ENCODE measurements around the gene BRD1. TPM values are rescaled to one million over a fixed set of nuclear protein-coding genes. Genes with fewer than 3 reads are reported as not detected.
"Not testable (repeated sequence)": the region's sequence is repeated elsewhere in the genome, so short reads cannot be mapped to it uniquely, and the experiment has no call there.

BRD1 gene
- total RNA-seq, 1 donor from 2014 or later = 18.0 TPM

DNA sequence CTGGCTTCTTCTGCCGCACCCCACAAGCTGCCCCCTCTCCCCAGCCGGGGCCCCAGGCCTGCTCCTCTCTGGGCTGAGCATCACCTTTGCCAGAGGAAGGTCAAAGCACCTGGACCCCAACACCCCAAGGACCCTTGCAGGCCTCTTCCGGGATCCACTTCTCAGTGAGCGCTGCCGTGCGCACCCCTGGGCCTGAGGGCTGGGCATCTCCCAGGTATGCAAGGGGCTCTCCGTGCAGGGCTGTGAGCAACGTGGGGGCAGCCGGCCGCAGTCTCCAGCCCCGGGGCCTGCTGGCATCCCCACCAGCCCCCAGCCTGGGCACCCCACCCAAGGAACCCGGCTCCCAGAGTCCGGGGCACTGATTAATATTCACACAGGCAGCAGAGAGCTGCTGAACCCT is 64.0 kb downstream of the BRD1 start:
- DNase-seq (ENCODE audit: low spot score) = no peak
- intact Hi-C loops (cut with DNase I) = no loop called here

- intact Hi-C loops (cut with DNase I) = no loop called here
- no peak for DNase-seq (ENCODE audit: low spot score)
Observed at GRCh38 chr22:49763138-49763537, 64.5 kb downstream of the BRD1 start.

GRCh38 chr22:49762571-49762970 is 65.1 kb downstream of the BRD1 start:
- DNase-seq (ENCODE audit: low spot score); intact Hi-C loops (cut with DNase I): not testable (repeated sequence)

- intact Hi-C loops (cut with DNase I) = no loop called here
Observed at GRCh38 chr22:49761836-49762235, 65.8 kb downstream of the BRD1 start.

DNA sequence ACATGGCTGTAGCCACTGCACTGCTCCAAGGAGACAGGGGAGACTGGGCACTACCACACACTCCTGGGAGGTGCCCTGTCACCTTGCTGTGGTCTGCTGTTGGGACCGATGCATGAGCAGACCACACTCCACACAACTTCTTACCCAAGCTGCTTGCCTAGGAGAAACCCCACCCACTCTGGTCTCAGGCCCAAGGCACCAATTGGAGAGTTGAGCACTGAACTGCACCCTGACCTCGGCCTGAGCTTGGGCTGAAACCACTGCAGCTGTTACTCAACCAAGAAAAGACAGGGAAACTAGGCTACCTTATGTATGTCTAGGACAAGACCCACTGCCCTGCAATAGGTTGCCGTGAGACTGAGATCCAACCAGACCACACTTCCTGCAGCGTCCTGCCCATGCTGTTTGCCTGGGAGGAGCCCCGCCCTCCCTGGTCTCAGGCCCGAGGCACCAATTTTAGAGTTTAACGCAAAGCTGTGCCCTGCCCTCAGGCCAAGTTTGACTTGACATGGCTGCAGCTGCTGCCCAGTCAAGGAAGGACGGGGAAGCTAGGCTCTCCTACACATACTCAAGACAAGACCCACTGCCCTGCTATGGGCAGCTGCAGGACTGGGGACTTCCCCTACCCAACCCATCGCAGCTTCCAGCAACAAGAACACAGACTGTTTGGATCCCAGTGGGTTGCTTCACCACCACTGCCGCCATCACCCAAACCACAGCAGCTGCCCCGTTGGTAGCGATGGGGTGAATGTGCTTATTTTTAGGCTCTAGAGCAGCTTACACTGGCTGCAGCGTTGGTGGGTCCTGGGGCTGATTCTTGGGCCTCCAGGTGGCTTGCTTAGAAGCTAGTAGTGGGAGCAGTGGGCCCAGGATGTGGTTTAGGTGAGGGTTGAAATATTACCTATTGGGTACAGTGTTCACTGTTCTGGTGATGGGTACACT is 66.8 kb downstream of the BRD1 start:
- intact Hi-C loops (cut with DNase I) = no loop called here
- no peak for DNase-seq (ENCODE audit: low spot score)

More at GRCh38 chr22:49761836-49762235, 65.8 kb downstream of the BRD1 start:
- DNase-seq (ENCODE audit: low spot score) = no peak

DNA sequence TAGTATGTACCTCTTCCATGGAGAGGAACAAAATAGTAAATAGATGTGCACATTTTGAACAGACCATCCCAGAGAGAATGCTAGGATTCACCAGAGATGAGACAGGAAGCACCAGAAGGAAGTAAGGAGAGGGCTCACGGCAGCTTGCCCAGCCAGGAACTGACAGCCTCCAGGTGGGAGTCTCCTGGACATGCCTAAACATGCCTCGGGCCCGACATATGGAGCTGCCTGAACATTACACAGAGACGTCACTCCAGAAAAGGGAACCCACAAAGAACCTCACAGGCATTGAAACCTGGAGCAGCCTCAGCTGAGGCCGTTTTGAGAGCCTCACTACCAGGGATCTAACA is 67.4 kb downstream of the BRD1 start:
- intact Hi-C loops (cut with DNase I) = no loop called here

DNA sequence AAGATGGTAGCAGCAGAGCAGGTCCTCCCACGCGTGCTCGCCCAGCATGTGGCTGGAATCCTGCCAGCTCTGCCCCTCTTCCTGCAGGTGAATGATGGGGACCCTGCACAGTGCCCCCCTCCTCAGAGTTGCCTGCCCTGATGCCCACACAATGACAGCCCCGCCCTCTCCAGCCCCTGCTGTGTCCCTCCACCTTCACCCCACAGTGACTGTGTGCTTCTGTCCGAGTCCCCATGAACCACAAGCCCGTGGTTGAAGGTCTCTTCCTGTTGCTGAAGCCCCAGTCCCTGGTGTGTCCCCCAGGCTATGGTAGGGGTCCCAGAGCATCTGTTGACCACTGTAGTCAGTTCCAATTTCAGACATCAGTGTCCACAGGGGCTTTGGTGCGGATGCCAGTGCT is 71.0 kb downstream of the BRD1 start:
- DNase-seq (ENCODE audit: low spot score) = no peak
- intact Hi-C loops (cut with DNase I) = no loop called here

More for the DNA sequence above, 67.4 kb downstream of the BRD1 start:
- no peak for DNase-seq (ENCODE audit: low spot score)

GRCh38 chr22:49756201-49756600 is 71.5 kb downstream of the BRD1 start:
- no peak for DNase-seq (ENCODE audit: low spot score)
- intact Hi-C loops (cut with DNase I) = no loop called here

DNA sequence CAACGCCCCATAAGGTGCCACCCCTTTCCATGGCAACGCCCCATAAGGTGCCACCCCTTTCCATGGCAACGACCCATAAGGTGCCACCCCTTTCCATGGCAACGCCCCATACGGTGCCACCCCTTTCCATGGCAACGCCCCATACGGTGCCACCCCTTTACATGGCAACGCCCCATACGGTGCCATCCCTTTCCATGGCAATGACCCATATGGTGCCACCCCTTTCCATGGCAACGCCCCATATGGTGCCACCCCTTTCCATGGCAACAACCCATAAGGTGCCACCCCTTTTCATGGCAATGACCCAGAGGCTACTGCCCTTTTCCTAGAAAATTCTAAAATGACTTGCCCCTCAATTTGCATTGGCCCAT is 72.1 kb downstream of the BRD1 start:
- DNase-seq (ENCODE audit: low spot score) = no peak
- intact Hi-C loops (cut with DNase I) = no loop called here

DNA sequence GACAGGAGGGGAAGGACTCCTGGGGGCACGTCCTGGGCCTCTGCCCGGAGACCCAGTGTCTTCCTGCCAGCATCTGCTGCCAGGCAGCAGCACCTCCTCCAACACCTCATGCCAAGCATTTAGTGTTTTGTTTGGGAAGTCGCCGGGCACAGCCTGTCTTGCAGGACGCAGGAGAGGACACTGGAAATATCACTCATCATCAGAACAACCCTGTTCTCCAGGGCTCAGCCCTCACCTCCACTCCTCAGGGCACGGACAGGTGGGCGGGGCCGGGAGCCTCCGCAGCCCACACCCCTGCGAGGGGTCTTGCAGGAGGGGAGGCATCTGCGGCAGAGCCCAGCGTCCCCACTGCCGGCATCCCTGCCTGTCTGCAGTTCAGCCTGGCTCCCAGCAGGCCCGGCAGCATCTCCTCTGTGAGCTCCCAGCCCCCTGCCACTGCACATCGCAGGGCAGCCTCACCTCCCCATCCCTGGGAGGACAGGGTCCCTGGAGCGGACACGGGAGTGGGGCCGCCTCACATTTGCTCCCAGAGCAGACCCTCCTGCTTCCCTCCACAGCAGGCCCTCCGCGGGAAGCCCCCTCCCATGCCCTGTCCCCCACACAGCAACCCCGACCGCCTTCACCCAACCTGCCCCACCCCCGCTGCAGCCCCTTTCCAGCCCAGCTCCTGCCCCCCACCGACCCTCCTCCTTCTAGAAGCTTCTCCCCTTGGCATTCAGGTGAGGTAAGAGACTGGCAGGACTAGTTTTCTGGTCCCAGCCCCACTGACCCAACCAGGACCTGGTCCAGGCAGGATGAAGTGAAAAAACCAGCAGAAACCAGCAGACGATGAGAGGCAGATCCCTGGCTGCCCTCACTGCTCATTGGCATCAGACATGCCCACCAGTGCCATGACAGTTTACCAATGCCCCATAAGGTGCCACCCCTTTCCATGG is 72.7 kb downstream of the BRD1 start:
- DNase-seq (ENCODE audit: low spot score) = no peak
- intact Hi-C loops (cut with DNase I) = no loop called here

DNA sequence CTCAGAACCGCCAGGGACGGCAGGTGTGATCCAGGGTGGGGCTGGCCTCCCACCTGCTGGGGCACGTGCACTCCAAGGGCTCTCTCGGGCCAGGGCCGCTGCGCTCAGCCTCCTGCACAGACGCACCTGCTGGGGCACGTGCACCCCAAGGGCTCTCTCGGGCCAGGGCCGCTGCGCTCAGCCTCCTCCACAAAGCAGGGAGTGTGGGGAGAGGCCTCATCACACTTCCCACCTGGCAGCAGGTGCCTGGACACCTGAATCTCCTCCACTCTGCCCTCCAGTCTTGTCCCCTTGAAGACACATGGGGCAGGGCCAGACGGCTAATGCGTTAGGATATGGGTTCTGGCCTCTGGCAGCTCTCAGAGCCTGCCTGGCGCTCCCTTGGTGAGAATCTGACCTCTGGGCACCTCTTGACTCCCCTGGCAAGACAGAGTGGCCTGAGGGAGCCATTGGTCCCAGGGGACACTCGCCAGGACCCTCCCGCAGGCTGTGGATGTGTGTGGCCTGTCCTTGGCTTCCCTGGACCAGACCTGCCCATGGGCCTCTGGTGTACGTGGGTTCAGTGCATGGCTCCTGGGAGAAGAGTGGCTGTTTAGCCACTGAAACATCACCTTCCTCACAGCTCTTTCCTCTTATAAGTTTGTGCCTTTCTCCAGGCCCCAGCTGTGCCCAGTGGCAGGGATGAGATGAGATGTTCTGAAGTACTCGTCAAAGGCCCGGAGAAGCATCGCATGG is 73.5 kb downstream of the BRD1 start:
- DNase-seq (ENCODE audit: low spot score) = no peak
- intact Hi-C loops (cut with DNase I) = no loop called here

GRCh38 chr22:49753276-49753890 is 74.3 kb downstream of the BRD1 start:
- intact Hi-C loops (cut with DNase I) = no loop called here
- DNase-seq (ENCODE audit: low spot score) = no peak

DNA sequence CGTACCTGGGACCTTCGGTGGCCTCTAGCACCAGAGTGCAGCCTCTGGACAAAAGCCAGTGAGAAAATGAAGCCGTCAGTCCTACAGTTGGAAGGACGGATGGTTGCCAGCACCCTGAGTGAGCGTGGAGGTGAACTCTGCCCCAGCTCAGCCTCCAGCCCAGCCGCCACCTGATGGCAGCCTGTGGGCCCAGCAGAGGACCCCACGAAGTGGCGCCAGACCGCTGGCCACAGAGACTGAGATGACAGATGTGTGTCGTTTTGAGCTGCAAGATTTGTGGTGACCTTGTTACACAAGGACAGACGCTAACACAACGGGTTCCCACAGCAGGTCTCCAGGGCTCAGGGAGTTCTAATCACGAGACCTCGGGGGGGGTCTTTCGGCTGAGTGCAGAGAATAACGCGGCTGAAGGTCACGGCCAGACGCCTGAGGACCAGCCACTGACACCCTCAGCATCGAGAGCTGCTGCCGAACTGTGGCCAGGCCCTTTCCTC is 75.0 kb downstream of the BRD1 start:
- intact Hi-C loops (cut with DNase I) = no loop called here
- DNase-seq (ENCODE audit: low spot score) = no peak

DNA sequence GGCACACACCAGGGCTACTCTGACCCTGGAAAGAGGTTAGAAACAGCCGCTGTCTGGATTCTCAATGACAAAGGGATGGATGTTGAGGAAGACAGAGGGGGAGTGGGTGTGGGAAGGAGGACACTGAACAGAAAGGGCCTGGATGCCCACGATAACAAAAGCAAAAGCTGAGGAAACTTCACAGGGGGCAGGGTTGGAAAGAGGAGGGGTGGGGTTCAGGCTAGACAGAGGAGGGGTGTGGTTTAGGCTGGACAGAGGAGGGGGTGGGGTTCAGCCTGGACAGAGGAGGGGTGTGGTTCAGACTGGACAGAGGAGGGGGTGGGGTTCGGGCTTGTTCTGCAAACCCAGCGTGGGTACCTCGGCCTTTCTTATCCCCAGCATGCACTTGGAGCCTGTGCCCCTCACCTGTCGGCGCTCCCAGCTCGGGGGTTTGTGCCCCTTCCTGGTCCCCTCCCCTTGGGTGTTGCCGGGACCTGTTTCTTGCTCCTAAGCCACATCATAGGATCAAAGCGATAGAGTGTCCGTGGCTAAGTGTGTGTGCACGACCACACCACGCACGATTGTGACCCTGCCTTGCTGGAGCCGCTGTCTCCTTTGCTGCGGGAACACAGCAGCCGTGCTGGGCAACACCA is 75.6 kb downstream of the BRD1 start:
- no peak for DNase-seq (ENCODE audit: low spot score)
- intact Hi-C loops (cut with DNase I) = no loop called here

DNA sequence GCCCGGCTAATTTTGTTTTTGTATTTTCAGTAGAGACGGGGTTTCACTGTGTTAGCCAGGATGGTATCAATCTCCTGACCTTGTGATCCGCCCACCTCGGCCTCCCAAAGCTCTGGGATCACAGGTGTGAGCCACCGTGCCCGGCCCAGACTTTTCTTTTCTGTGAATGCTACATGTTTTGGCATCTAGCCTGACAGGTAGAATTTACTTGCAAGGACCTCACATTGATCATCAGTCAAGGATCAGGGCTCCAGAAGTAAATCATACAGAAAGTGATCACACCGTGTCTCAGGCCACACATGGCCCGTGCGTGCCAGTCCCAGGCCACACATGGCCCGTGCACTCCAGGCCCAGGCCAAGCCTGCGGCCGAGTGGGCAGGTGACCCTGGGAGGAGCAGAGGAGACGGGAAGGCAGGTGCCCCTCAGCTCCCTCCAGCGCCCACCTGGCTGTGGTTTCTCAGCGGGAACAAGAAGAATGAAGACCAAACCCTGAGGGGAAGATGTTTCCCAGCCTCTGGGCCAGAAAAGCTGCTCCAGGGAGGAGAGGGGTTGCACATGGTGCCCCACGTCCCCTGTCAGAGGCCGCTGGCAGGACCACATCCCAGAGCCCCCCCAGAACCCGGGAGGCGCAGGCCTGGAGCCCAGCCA is 76.2 kb downstream of the BRD1 start:
- no peak for DNase-seq (ENCODE audit: low spot score)
- intact Hi-C loops (cut with DNase I) = no loop called here

DNA sequence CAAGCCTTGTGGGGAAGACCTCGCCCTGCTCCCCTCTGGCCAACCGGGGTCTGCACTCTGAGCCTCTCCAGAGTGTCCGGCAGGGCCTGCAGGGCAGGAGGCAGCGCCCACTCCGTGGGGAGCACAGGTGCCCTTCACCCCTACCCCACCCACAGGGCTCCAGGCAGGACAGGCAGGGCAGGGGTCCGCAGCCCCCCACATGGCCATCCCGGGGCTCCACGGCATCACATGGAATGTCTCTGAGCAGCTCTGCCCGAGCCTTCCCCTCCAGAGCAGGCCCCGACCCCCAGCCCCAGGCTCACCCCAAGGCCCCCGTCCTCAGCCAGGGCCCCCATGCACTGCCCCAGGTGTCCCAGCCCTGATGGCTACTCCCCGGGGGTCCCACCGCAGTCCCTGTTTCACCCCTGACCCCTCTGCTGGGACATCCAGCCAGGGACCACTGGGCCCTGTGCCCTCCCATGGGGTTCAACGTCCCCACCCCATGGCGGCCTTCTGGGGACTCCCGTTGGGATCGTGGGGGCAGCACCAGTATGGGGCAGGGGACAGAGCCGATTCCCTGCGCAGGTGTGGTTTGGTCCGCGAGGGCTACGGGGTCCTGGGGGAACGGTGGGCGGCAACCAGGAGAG is 77.7 kb downstream of the BRD1 start:
- DNase-seq (ENCODE audit: low spot score) = no peak
- intact Hi-C loops (cut with DNase I) = no loop called here

DNA sequence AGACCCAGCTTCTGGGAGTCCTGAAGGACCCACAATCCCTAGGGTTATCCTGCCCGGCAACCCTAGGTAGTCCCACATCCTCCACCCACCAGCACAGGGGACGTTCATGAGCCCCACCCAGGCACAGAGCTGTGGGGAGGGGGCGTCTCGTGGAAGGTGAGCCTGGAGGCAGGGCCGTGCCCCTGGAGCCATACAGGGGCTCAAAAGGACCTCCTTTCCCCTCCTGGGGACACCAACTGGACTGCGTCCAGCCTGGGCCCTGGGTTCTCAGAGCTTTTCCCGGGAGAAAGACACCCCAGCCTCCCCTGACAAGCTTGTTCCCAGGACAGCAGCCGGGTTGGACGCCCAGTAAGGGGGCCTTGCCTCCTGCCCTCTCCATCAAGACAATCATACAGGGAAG is 78.4 kb downstream of the BRD1 start:
- DNase-seq (ENCODE audit: low spot score) = no peak
- intact Hi-C loops (cut with DNase I) = no loop called here

- intact Hi-C loops (cut with DNase I) = no loop called here
- DNase-seq (ENCODE audit: low spot score) = no peak
Observed at GRCh38 chr22:49748514-49748913, 79.2 kb downstream of the BRD1 start.

Data from cardiac septum (tissue), 1 donor.